SK-N-MC (cell line): Measurements from ENCODE around the gene FBXL7.

Experiments used
- EZH2 ChIP-seq: fragments of 200-600 bp; sonication (generic); IDR thresholded peaks from one replicate; pipeline ENCODE4 v1.6.1; 2017; ENCODE audit warnings: antibody characterized with exemption
- FOXP2 ChIP-seq: optimal IDR thresholded peaks from 2 replicates; pipeline ENCODE3; 2011; ENCODE audit warnings: mild to moderate bottlenecking, moderate library complexity; ENCODE audit not compliant: insufficient read depth; ENCODE audit errors: extremely low read length, control extremely low read depth
- POLR2AphosphoS5 ChIP-seq: IDR thresholded peaks from 2 replicates; pipeline ENCODE4 v1.6.1; 2012; ENCODE audit warnings: mild to moderate bottlenecking, low read depth, low read length, borderline replicate concordance

- TF ChIP-seq EZH2 (no peak), POLR2AphosphoS5 (no peak), FOXP2 (no peak)
Observed at GRCh38 chr5:15544039-15544438, 44.1 kb downstream of the FBXL7 start.
